ENCODE results near the gene STON1.

STON1 gene

GRCh38 chr2:48530033-48530811 lies at the start of gene STON1:
TSS of gene STON1 (plus strand) at chr2:48530154. CDS start at chr2:48580634, 50,480 bp downstream.
- H3K4me1 ChIP-seq (ENCODE audit: control insufficient read depth in 5 of 5, insufficient read depth in 5 of 5, low read length in 5 of 5) = peaks cover 4 to 54% (median 26%) of the 10 kb centered on the region in 5 donors
- peak within 1 kb of the TSS; percentile 67 to 84 (median 77) for H3K4me3 ChIP-seq (ENCODE audit: low read depth in 1 of 5, low read length in 5 of 5)
- no peaks in the 10 kb centered on the region for H3K36me3 ChIP-seq (ENCODE audit: control insufficient read depth in 5 of 5, insufficient read depth in 5 of 5, low read length in 5 of 5)

GRCh38 chr2:48480526-48480925 lies 49.4 kb upstream of the STON1 start:
- no peak overlapping the region for H3K27ac ChIP-seq (ENCODE audit: low read depth, low read length)
- peaks cover 28 to 53% (median 29%) of the 10 kb centered on the region in 5 donors for H3K36me3 ChIP-seq (ENCODE audit: control insufficient read depth in 5 of 5, insufficient read depth in 5 of 5, low read length in 5 of 5)
- no peaks in the 10 kb centered on the region for H3K27me3 ChIP-seq (ENCODE audit: control insufficient read depth in 5 of 5, insufficient read depth in 4 of 5, low read length in 5 of 5)
- H3K9me3 ChIP-seq (ENCODE audit: control insufficient read depth in 5 of 5, low read length in 5 of 5) = no peaks in the 10 kb centered on the region
- no peak overlapping the region for H3K4me3 ChIP-seq (ENCODE audit: low read depth in 1 of 5, low read length in 5 of 5)
- no peak overlapping the region for H3K9ac ChIP-seq (ENCODE audit: low read length in 5 of 5)
- H3K4me1 ChIP-seq (ENCODE audit: control insufficient read depth in 5 of 5, insufficient read depth in 5 of 5, low read length in 5 of 5) = peaks cover 0 to 9% (median 4%) of the 10 kb centered on the region in 5 donors

More at GRCh38 chr2:48530033-48530811, at the start of gene STON1:
- no peaks in the 10 kb centered on the region for H3K27me3 ChIP-seq (ENCODE audit: control insufficient read depth in 5 of 5, insufficient read depth in 4 of 5, low read length in 5 of 5)
- peak within 1 kb of the TSS in 4 of 5 donors; percentile 73 to 88 (median 79) for H3K9ac ChIP-seq (ENCODE audit: low read length in 5 of 5)
- peak within 1 kb of the TSS; percentile 77 for H3K27ac ChIP-seq (ENCODE audit: low read depth, low read length)
- no peaks in the 10 kb centered on the region for H3K9me3 ChIP-seq (ENCODE audit: control insufficient read depth in 5 of 5, low read length in 5 of 5)

- Histone ChIP-seq H3K9me3 (ENCODE audit: control insufficient read depth in 5 of 5, low read length in 5 of 5) (no peaks in the 10 kb centered on the region), H3K4me3 (ENCODE audit: low read depth in 1 of 5, low read length in 5 of 5) (no peak overlapping the region), H3K9ac (ENCODE audit: low read length in 5 of 5) (no peak overlapping the region), H3K27me3 (ENCODE audit: control insufficient read depth in 5 of 5, insufficient read depth in 4 of 5, low read length in 5 of 5) (no peaks in the 10 kb centered on the region), H3K27ac (ENCODE audit: low read depth, low read length) (no peak overlapping the region), H3K36me3 (ENCODE audit: control insufficient read depth in 5 of 5, insufficient read depth in 5 of 5, low read length in 5 of 5) (peaks cover 32 to 63% (median 40%) of the 10 kb centered on the region in 5 donors), H3K4me1 (ENCODE audit: control insufficient read depth in 5 of 5, insufficient read depth in 5 of 5, low read length in 5 of 5) (peaks cover 0 to 9% (median 4%) of the 10 kb centered on the region in 5 donors)
Observed at GRCh38 chr2:48482313-48482712, 47.6 kb upstream of the STON1 start.

- Histone ChIP-seq H3K4me1 (ENCODE audit: control insufficient read depth in 5 of 5, insufficient read depth in 5 of 5, low read length in 5 of 5) (peaks cover 0 to 9% (median 4%) of the 10 kb centered on the region in 5 donors), H3K36me3 (ENCODE audit: control insufficient read depth in 5 of 5, insufficient read depth in 5 of 5, low read length in 5 of 5) (peaks cover 30 to 64% (median 36%) of the 10 kb centered on the region in 5 donors), H3K27me3 (ENCODE audit: control insufficient read depth in 5 of 5, insufficient read depth in 4 of 5, low read length in 5 of 5) (no peaks in the 10 kb centered on the region)
Observed at GRCh38 chr2:48482769-48483168, 47.2 kb upstream of the STON1 start.

GRCh38 chr2:48483506-48483905 lies 46.4 kb upstream of the STON1 start:
- Histone ChIP-seq H3K4me3 (ENCODE audit: low read depth in 1 of 5, low read length in 5 of 5) (no peak overlapping the region), H3K27ac (ENCODE audit: low read depth, low read length) (no peak overlapping the region), H3K4me1 (ENCODE audit: control insufficient read depth in 5 of 5, insufficient read depth in 5 of 5, low read length in 5 of 5) (peaks cover 0 to 9% (median 4%) of the 10 kb centered on the region in 5 donors), H3K27me3 (ENCODE audit: control insufficient read depth in 5 of 5, insufficient read depth in 4 of 5, low read length in 5 of 5) (no peaks in the 10 kb centered on the region), H3K9ac (ENCODE audit: low read length in 5 of 5) (no peak overlapping the region), H3K9me3 (ENCODE audit: control insufficient read depth in 5 of 5, low read length in 5 of 5) (no peaks in the 10 kb centered on the region), H3K36me3 (ENCODE audit: control insufficient read depth in 5 of 5, insufficient read depth in 5 of 5, low read length in 5 of 5) (peaks cover 27 to 64% (median 36%) of the 10 kb centered on the region in 5 donors)

More at GRCh38 chr2:48482769-48483168, 47.2 kb upstream of the STON1 start:
- H3K27ac ChIP-seq (ENCODE audit: low read depth, low read length) = no peak overlapping the region
- H3K9ac ChIP-seq (ENCODE audit: low read length in 5 of 5) = no peak overlapping the region
- no peaks in the 10 kb centered on the region for H3K9me3 ChIP-seq (ENCODE audit: control insufficient read depth in 5 of 5, low read length in 5 of 5)
- no peak overlapping the region for H3K4me3 ChIP-seq (ENCODE audit: low read depth in 1 of 5, low read length in 5 of 5)

GRCh38 chr2:48483916-48484315 lies 46.0 kb upstream of the STON1 start:
- Histone ChIP-seq H3K9ac (ENCODE audit: low read length in 5 of 5) (no peak overlapping the region), H3K4me1 (ENCODE audit: control insufficient read depth in 5 of 5, insufficient read depth in 5 of 5, low read length in 5 of 5) (peaks cover 0 to 9% (median 4%) of the 10 kb centered on the region in 5 donors), H3K9me3 (ENCODE audit: control insufficient read depth in 5 of 5, low read length in 5 of 5) (no peaks in the 10 kb centered on the region), H3K27ac (ENCODE audit: low read depth, low read length) (no peak overlapping the region), H3K4me3 (ENCODE audit: low read depth in 1 of 5, low read length in 5 of 5) (no peak overlapping the region), H3K27me3 (ENCODE audit: control insufficient read depth in 5 of 5, insufficient read depth in 4 of 5, low read length in 5 of 5) (no peaks in the 10 kb centered on the region), H3K36me3 (ENCODE audit: control insufficient read depth in 5 of 5, insufficient read depth in 5 of 5, low read length in 5 of 5) (peaks cover 27 to 60% (median 36%) of the 10 kb centered on the region in 5 donors)

GRCh38 chr2:48488545-48488944 lies 41.4 kb upstream of the STON1 start:
- Histone ChIP-seq H3K9me3 (ENCODE audit: control insufficient read depth in 5 of 5, low read length in 5 of 5) (no peaks in the 10 kb centered on the region), H3K9ac (ENCODE audit: low read length in 5 of 5) (no peak overlapping the region), H3K36me3 (ENCODE audit: control insufficient read depth in 5 of 5, insufficient read depth in 5 of 5, low read length in 5 of 5) (peaks cover 17 to 61% (median 22%) of the 10 kb centered on the region in 5 donors), H3K27me3 (ENCODE audit: control insufficient read depth in 5 of 5, insufficient read depth in 4 of 5, low read length in 5 of 5) (no peaks in the 10 kb centered on the region), H3K4me3 (ENCODE audit: low read depth in 1 of 5, low read length in 5 of 5) (no peak overlapping the region), H3K27ac (ENCODE audit: low read depth, low read length) (no peak overlapping the region), H3K4me1 (ENCODE audit: control insufficient read depth in 5 of 5, insufficient read depth in 5 of 5, low read length in 5 of 5) (no peaks in the 10 kb centered on the region)

- Histone ChIP-seq H3K36me3 (ENCODE audit: control insufficient read depth in 5 of 5, insufficient read depth in 5 of 5, low read length in 5 of 5) (peaks cover 34 to 60% (median 39%) of the 10 kb centered on the region in 5 donors), H3K4me3 (ENCODE audit: low read depth in 1 of 5, low read length in 5 of 5) (no peak overlapping the region), H3K27me3 (ENCODE audit: control insufficient read depth in 5 of 5, insufficient read depth in 4 of 5, low read length in 5 of 5) (no peaks in the 10 kb centered on the region), H3K9ac (ENCODE audit: low read length in 5 of 5) (no peak overlapping the region), H3K27ac (ENCODE audit: low read depth, low read length) (no peak overlapping the region), H3K4me1 (ENCODE audit: control insufficient read depth in 5 of 5, insufficient read depth in 5 of 5, low read length in 5 of 5) (no peaks in the 10 kb centered on the region), H3K9me3 (ENCODE audit: control insufficient read depth in 5 of 5, low read length in 5 of 5) (no peaks in the 10 kb centered on the region)
Observed at GRCh38 chr2:48496849-48497248, 33.1 kb upstream of the STON1 start.

GRCh38 chr2:48504647-48505327 lies 25.2 kb upstream of the STON1 start:
- H3K27me3 ChIP-seq (ENCODE audit: control insufficient read depth in 5 of 5, insufficient read depth in 4 of 5, low read length in 5 of 5) = no peaks in the 10 kb centered on the region
- no peak overlapping the region for H3K9ac ChIP-seq (ENCODE audit: low read length in 5 of 5)
- no peak overlapping the region for H3K4me3 ChIP-seq (ENCODE audit: low read depth in 1 of 5, low read length in 5 of 5)
- H3K27ac ChIP-seq (ENCODE audit: low read depth, low read length) = no peak overlapping the region
- H3K4me1 ChIP-seq (ENCODE audit: control insufficient read depth in 5 of 5, insufficient read depth in 5 of 5, low read length in 5 of 5) = peaks cover 0 to 15% (median 11%) of the 10 kb centered on the region in 5 donors
- H3K36me3 ChIP-seq (ENCODE audit: control insufficient read depth in 5 of 5, insufficient read depth in 5 of 5, low read length in 5 of 5) = peaks cover 20 to 39% (median 25%) of the 10 kb centered on the region in 5 donors
- H3K9me3 ChIP-seq (ENCODE audit: control insufficient read depth in 5 of 5, low read length in 5 of 5) = no peaks in the 10 kb centered on the region

GRCh38 chr2:48507111-48507510 lies 22.8 kb upstream of the STON1 start:
- H3K9ac ChIP-seq (ENCODE audit: low read length in 5 of 5) = no peak overlapping the region
- H3K27ac ChIP-seq (ENCODE audit: low read depth, low read length) = no peak overlapping the region
- H3K4me1 ChIP-seq (ENCODE audit: control insufficient read depth in 5 of 5, insufficient read depth in 5 of 5, low read length in 5 of 5) = peaks cover 0 to 25% (median 18%) of the 10 kb centered on the region in 5 donors
- H3K9me3 ChIP-seq (ENCODE audit: control insufficient read depth in 5 of 5, low read length in 5 of 5) = no peaks in the 10 kb centered on the region
- H3K4me3 ChIP-seq (ENCODE audit: low read depth in 1 of 5, low read length in 5 of 5) = no peak overlapping the region
- no peaks in the 10 kb centered on the region for H3K27me3 ChIP-seq (ENCODE audit: control insufficient read depth in 5 of 5, insufficient read depth in 4 of 5, low read length in 5 of 5)
- H3K36me3 ChIP-seq (ENCODE audit: control insufficient read depth in 5 of 5, insufficient read depth in 5 of 5, low read length in 5 of 5) = peaks cover 16 to 36% (median 24%) of the 10 kb centered on the region in 5 donors
